Activated CD4-positive, alpha-beta T cell treated with anti-CD3 and anti-CD28 coated beads, Interleukin-2, amount 50 U/mL, for 16 hours (primary cell): Measurements from ENCODE around the gene ZNF177.

Experiments
- DNase-seq: peaks from one replicate; pipeline ENCODE4 v3.0.0-alpha.2; 2020

ZNF177 gene

DNA sequence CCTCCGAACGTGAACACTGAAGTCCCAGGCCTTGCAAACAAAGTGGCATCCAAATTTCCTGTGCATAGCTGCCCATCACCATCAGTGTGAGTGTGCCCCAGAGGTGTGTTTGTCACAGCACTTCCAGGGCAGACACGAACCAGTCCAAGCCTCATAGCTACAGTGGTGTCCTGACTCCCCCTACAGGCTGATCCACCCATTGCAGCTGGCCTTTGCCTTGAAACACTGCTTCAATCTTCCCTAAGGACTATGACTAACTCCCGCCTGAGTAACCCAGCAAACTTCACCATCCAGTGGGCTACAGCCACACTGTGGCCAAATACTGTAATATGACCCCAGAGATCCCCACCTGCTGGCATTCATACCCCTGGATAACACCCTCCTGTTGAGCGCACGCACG, 68.7 kb downstream of the ZNF177 start:
- no peak for DNase-seq
